PC-9 (cell line): ENCODE data around the gene PUDP. TPM values are rescaled to one million over a fixed set of nuclear protein-coding genes. Genes with fewer than 3 reads are reported as not detected.

Experiments used
- BruUV-seq: library from RNA; stranded (reverse); fragments of 400-500 nt; replicated peaks from 2 replicates; lab custom pipeline; 2021; lab: Mats Ljungman, UMichigan
- CTCF ChIA-PET: fragments of 300-600 bp; sonication (Branson Sonifier 250); formaldehyde crosslinking; loops from one replicate; lab custom pipeline; 2022; ENCODE audit warnings: antibody characterized with exemption; lab: Charles Lee
- POLR2A ChIA-PET: fragments of 300-600 bp; sonication (Branson Sonifier 250); formaldehyde crosslinking; loops from one replicate; lab custom pipeline; 2022; ENCODE audit warnings: antibody characterized with exemption; ENCODE audit not compliant: unreplicated experiment; lab: Charles Lee
- DNase-seq, 2 experiments: peaks; one replicate each; pipeline versions ENCODE4 v3.0.0 to v3.0.0-alpha.2; 2015 to 2022; ENCODE audit warnings: mixed read lengths in 1 of 2
- H2AFZ ChIP-seq: fragments of 200-600 bp; sonication (generic); 2 replicates; pipeline ENCODE4 v1.8.1; 2017; ENCODE audit warnings: antibody characterized with exemption
- H3F3A ChIP-seq: fragments of 200-600 bp; sonication (generic); 2 replicates; pipeline ENCODE4 v1.8.1; 2017; ENCODE audit warnings: antibody characterized with exemption, mild to moderate bottlenecking, low read depth; ENCODE audit not compliant: insufficient read depth
- H3K27ac ChIP-seq: fragments of 200-600 bp; sonication (generic); 2 replicates; pipeline ENCODE4 v1.6.1; 2016; ENCODE audit warnings: mixed run types
- H3K27me3 ChIP-seq: fragments of 200-600 bp; sonication (generic); 2 replicates; pipeline ENCODE4 v1.6.1; 2016; ENCODE audit warnings: low read depth, mixed run types; ENCODE audit not compliant: insufficient read depth
- H3K36me3 ChIP-seq: fragments of 200-600 bp; sonication (generic); 2 replicates; pipeline ENCODE4 v1.6.1; 2016; ENCODE audit warnings: low read depth, mixed run types
- H3K4me1 ChIP-seq: fragments of 200-600 bp; sonication (generic); replicated peaks from 2 replicates; pipeline ENCODE4 v1.6.1; 2016; ENCODE audit warnings: mixed run types; ENCODE audit not compliant: insufficient read depth
- H3K4me2 ChIP-seq: fragments of 200-600 bp; sonication (generic); 2 replicates; pipeline ENCODE4 v1.6.1; 2017; ENCODE audit warnings: mixed run types
- H3K4me3 ChIP-seq: fragments of 200-600 bp; sonication (generic); 2 replicates; pipeline ENCODE4 v1.6.1; 2016; ENCODE audit warnings: mixed run types
- H3K79me2 ChIP-seq: fragments of 200-600 bp; sonication (generic); 2 replicates; pipeline ENCODE4 v1.6.1; 2017; ENCODE audit warnings: low read depth, mixed run types
- H3K9me2 ChIP-seq: fragments of 200-600 bp; sonication (generic); 2 replicates; pipeline ENCODE4 v1.8.1; 2017; ENCODE audit warnings: mild to moderate bottlenecking; ENCODE audit not compliant: insufficient read depth
- H3K9me3 ChIP-seq: fragments of 200-600 bp; sonication (generic); 2 replicates; pipeline ENCODE4 v1.8.1; 2016; ENCODE audit warnings: low read depth; ENCODE audit not compliant: insufficient read depth
- H4K20me1 ChIP-seq: fragments of 200-600 bp; sonication (generic); 2 replicates; pipeline ENCODE4 v1.8.1; 2017; ENCODE audit not compliant: insufficient read depth
- CTCF ChIP-seq: fragments of 200-600 bp; sonication (generic); conservative IDR thresholded peaks from 2 replicates; pipeline ENCODE4 v1.6.1; 2017; ENCODE audit warnings: mixed run types, antibody characterized with exemption, mild to moderate bottlenecking, moderate library complexity
- EZH2 ChIP-seq: fragments of 200-600 bp; sonication (generic); IDR thresholded peaks from 2 replicates; pipeline ENCODE4 v1.8.0; 2017; ENCODE audit warnings: antibody characterized with exemption, low read depth
- intact Hi-C: fragments of 100-400 bp; cut with micrococcal nuclease; formaldehyde crosslinking; loops from one replicate; pipeline ENCODE4 v1.10.0; 2022; ENCODE audit not compliant: unreplicated experiment
- total RNA-seq: library from RNA; stranded (reverse); gene quantifications from 2 replicates; pipeline ENCODE4 v1.2.3, GENCODE V29; 2021

The PUDP gene
- total RNA-seq, 1 experiment from 2014 or later = 24.9 TPM

- H3K4me2 ChIP-seq = no peak overlapping the region
- H3K36me3 ChIP-seq = no peaks in the 10 kb centered on the region
- H2AFZ ChIP-seq = no peak overlapping the region
- peaks cover 42% of the 10 kb centered on the region for H3K4me1 ChIP-seq
- H4K20me1 ChIP-seq = no peaks in the 10 kb centered on the region
- DNase-seq = no peak
- intact Hi-C loops = no loop called here
- no peaks in the 10 kb centered on the region for H3K9me2 ChIP-seq
- no peak for TF ChIP-seq EZH2
- H3K9me3 ChIP-seq = no peaks in the 10 kb centered on the region
- no peaks in the 10 kb centered on the region for H3K27me3 ChIP-seq
- H3F3A ChIP-seq = peaks cover 22% of the 10 kb centered on the region
- H3K79me2 ChIP-seq = peaks cover 1% of the 10 kb centered on the region; the same call in 1 of the 2 replicates
- ChIA-PET POLR2A (no interaction called here), CTCF (no interaction called here)
- H3K27ac ChIP-seq = no peak overlapping the region
- no TSS peak for BruUV-seq
- no peak overlapping the region for H3K4me3 ChIP-seq
Measured at GRCh38 chrX:7155163-7155562, 7.2 kb upstream of the PUDP start.

GRCh38 chrX:7154041-7154597, 6.2 kb upstream of the PUDP start:
- Histone ChIP-seq H3K27me3 (no peaks in the 10 kb centered on the region), H3K36me3 (no peaks in the 10 kb centered on the region), H3K79me2 (peaks cover 12% of the 10 kb centered on the region), H2AFZ (no peak overlapping the region), H4K20me1 (no peaks in the 10 kb centered on the region), H3K4me3 (no peak overlapping the region), H3K4me1 (peaks cover 32% of the 10 kb centered on the region), H3K9me2 (no peaks in the 10 kb centered on the region), H3K27ac (no peak overlapping the region), H3F3A (peaks cover 12% of the 10 kb centered on the region), H3K4me2 (no peak overlapping the region), H3K9me3 (no peaks in the 10 kb centered on the region)
- peak in 1 of 2 experiments; percentile 53 for DNase-seq
- TF ChIP-seq EZH2 (no peak), CTCF (no peak)
- BruUV-seq = no TSS peak
- ChIA-PET POLR2A (no interaction called here), CTCF (no interaction called here)
- intact Hi-C loops = no loop called here

GRCh38 chrX:7153231-7153630, 5.3 kb upstream of the PUDP start:
- H4K20me1 ChIP-seq = no peaks in the 10 kb centered on the region
- intact Hi-C loops = no loop called here
- no peak overlapping the region for H3K4me3 ChIP-seq
- no peak overlapping the region for H3K27ac ChIP-seq
- H3K4me1 ChIP-seq = peaks cover 24% of the 10 kb centered on the region
- CTCF ChIA-PET = no interaction called here
- no peaks in the 10 kb centered on the region for H3K36me3 ChIP-seq
- peaks cover 3% of the 10 kb centered on the region; the same call in 1 of the 2 replicates for H3F3A ChIP-seq
- POLR2A ChIA-PET = no interaction called here
- no peaks in the 10 kb centered on the region for H3K9me3 ChIP-seq
- H3K4me2 ChIP-seq = no peak overlapping the region
- DNase-seq = no peak
- H3K79me2 ChIP-seq = peaks cover 21% of the 10 kb centered on the region
- H2AFZ ChIP-seq = no peak overlapping the region
- H3K27me3 ChIP-seq = no peaks in the 10 kb centered on the region
- TF ChIP-seq CTCF = no peak
- no peak for TF ChIP-seq EZH2
- H3K9me2 ChIP-seq = no peaks in the 10 kb centered on the region
- BruUV-seq = no TSS peak

- CTCF ChIA-PET = no interaction called here
- peak overlapping the region; percentile 85; the same call in 1 of the 2 replicates for H3K4me2 ChIP-seq
- no peaks in the 10 kb centered on the region for H3K27me3 ChIP-seq
- no peak overlapping the region for H3K27ac ChIP-seq
- no peak for DNase-seq
- no peaks in the 10 kb centered on the region for H3K36me3 ChIP-seq
- POLR2A ChIA-PET = no interaction called here
- H3K79me2 ChIP-seq = peaks cover 50% of the 10 kb centered on the region
- peaks cover 23% of the 10 kb centered on the region for H3F3A ChIP-seq
- no peak overlapping the region for H2AFZ ChIP-seq
- no peaks in the 10 kb centered on the region for H3K9me3 ChIP-seq
- H4K20me1 ChIP-seq = no peaks in the 10 kb centered on the region
- BruUV-seq = no TSS peak
- H3K4me3 ChIP-seq = no peak overlapping the region; the same call in 1 of the 2 replicates
- no peaks in the 10 kb centered on the region for H3K9me2 ChIP-seq
- intact Hi-C loops = no loop called here
- no peak for TF ChIP-seq EZH2
- no peak for TF ChIP-seq CTCF
- peaks cover 31% of the 10 kb centered on the region for H3K4me1 ChIP-seq
Measured at GRCh38 chrX:7149411-7149810, 1.5 kb upstream of the PUDP start.
